Stomach (tissue), 4 donors: ENCODE data around the gene DOCK3.

Source experiments
- CTCF ChIP-seq, 7 experiments: fragments of 450-650 bp in 4 of 7; fragments of 200-600 bp in 3 of 7; sonication (generic) in 3 of 7; IDR thresholded peaks; one replicate each; pipeline ENCODE4 v1.5.1; 2016 to 2019; ENCODE audit warnings: antibody characterized with exemption in 7 of 7, control low read depth in 2 of 7, mild to moderate bottlenecking in 1 of 7
- EP300 ChIP-seq: sonication (generic); formaldehyde crosslinking; IDR thresholded peaks from one replicate; pipeline ENCODE4 v1.6.1; 2017; ENCODE audit warnings: antibody characterized with exemption

- TF ChIP-seq CTCF (IDR thresholded peaks at IDR 0.05): no peak
- TF ChIP-seq EP300: no peak
These were observed 176.1 kb downstream of the DOCK3 start for GRCh38 chr3:50850639-50851511.
